Measurements from ENCODE around the gene ATP1B2. TPM values are rescaled to one million over a fixed set of nuclear protein-coding genes. Genes with fewer than 3 reads are reported as not detected.
A peak's percentile ranks its signal among the peaks of the same experiment; 100 is the strongest.

ATP1B2 gene
- total and polyA plus RNA-seq, 2 of the 8 experiments (the other 6 are each of a cell fraction or from before 2014, with no cell fraction given), result 9.1 to 21.0 TPM

DNA sequence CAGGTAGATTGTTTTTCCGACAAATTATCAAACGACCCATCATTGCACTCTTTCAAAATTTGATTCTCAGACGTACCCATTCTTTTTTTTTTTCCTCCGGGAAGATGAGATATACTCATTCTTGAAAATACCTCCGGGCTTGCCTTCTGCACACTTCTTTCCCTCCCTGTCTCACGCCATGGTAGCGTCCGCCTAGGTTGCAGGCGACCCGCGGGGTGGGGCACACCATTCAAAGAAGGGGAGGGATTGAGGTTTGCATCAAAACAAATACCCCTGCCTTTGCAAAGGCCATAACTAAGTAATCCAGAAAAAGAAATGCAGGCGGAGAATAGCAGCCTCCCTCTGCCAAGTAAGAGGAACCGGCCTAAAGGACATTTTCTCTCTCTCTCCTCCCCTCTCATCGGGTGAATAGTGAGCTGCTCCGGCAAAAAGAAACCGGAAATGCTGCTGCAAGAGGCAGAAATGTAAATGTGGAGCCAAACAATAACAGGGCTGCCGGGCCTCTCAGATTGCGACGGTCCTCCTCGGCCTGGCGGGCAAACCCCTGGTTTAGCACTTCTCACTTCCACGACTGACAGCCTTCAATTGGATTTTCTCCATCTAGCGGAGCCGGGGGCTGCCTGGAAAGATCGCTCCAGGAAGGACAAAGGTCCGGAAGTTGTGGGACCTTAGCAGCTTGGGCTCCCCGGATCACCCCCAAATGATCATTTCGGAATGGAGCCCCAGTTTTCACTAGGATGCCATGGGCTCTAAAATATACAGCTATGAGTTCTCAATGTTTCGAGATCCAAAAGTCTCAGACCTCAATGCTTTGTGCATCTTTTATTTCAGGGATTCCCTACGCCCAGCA, 35.7 kb downstream of the ATP1B2 start (continued):
- TF ChIP-seq, protein P1, sequence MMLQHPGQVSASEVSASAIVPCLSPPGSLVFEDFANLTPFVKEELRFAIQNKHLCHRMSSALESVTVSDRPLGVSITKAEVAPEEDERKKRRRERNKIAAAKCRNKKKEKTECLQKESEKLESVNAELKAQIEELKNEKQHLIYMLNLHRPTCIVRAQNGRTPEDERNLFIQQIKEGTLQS (IDR thresholded peaks at IDR 0.05; ENCODE audit: insufficient read depth, low read depth, low read length), result no peak
- no peak for TF ChIP-seq TCF12 (IDR thresholded peaks at IDR 0.05; ENCODE audit: low read depth, low read length)
- TF ChIP-seq MAFK (IDR thresholded peaks at IDR 0.05; ENCODE audit: low read depth, low read length), result no peak
- TF ChIP-seq RXRA (IDR thresholded peaks at IDR 0.05; ENCODE audit: insufficient read depth, low read depth, low read length), result no peak
- no peak for TF ChIP-seq RFX5 (IDR thresholded peaks at IDR 0.05; ENCODE audit: borderline replicate concordance, low read depth, low read length)
- no peak for TF ChIP-seq E2F6 (IDR thresholded peaks at IDR 0.05)
- no peak for TF ChIP-seq RNF2 (IDR thresholded peaks at IDR 0.05; ENCODE audit: borderline replicate concordance, low read depth, low read length, missing control alignments, poor library complexity, severe bottlenecking)
- TF ChIP-seq CHD2 (IDR thresholded peaks at IDR 0.05; ENCODE audit: low read length), result no peak
- no peak for TF ChIP-seq NANOG (IDR thresholded peaks at IDR 0.05; ENCODE audit: insufficient read depth, low read depth, low read length, poor library complexity, severe bottlenecking)
- TF ChIP-seq GTF2F1 (IDR thresholded peaks at IDR 0.05; ENCODE audit: borderline replicate concordance, low read depth, low read length), result 0 out of 2 replicates have a peak, but pooled peaks have one; percentile 75
- peak; percentile 93 for TF ChIP-seq POLR2AphosphoS5 (IDR thresholded peaks at IDR 0.05; ENCODE audit: low read depth, low read length)
- TF ChIP-seq RAD21 (IDR thresholded peaks at IDR 0.05 in 1 of 2, conservative IDR thresholded peaks at IDR 0.05 in 1 of 2; ENCODE audit: low read depth in 2 of 2, low read length in 2 of 2), result no peak
- TF ChIP-seq CHD1 (IDR thresholded peaks at IDR 0.05; ENCODE audit: low read depth, low read length), result peak; percentile 97
- TF ChIP-seq HDAC6 (IDR thresholded peaks at IDR 0.05; ENCODE audit: low read depth, low read length), result no peak
- TF ChIP-seq SIRT6 (IDR thresholded peaks at IDR 0.05; ENCODE audit: low read length), result no peak
- TF ChIP-seq BRCA1 (IDR thresholded peaks at IDR 0.05; ENCODE audit: low read depth, low read length), result 0 out of 2 replicates have a peak, but pooled peaks have one; percentile 58
- no peak for TF ChIP-seq KDM1A (IDR thresholded peaks at IDR 0.05; ENCODE audit: borderline replicate concordance, low read length)
- TF ChIP-seq EP300 (IDR thresholded peaks at IDR 0.05; ENCODE audit: borderline replicate concordance in 1 of 2, low read depth in 2 of 2, low read length in 2 of 2), result peak in 1 of 2 experiments; percentile 98; a peak in 2 of 3 replicates
- TF ChIP-seq, protein P2, sequence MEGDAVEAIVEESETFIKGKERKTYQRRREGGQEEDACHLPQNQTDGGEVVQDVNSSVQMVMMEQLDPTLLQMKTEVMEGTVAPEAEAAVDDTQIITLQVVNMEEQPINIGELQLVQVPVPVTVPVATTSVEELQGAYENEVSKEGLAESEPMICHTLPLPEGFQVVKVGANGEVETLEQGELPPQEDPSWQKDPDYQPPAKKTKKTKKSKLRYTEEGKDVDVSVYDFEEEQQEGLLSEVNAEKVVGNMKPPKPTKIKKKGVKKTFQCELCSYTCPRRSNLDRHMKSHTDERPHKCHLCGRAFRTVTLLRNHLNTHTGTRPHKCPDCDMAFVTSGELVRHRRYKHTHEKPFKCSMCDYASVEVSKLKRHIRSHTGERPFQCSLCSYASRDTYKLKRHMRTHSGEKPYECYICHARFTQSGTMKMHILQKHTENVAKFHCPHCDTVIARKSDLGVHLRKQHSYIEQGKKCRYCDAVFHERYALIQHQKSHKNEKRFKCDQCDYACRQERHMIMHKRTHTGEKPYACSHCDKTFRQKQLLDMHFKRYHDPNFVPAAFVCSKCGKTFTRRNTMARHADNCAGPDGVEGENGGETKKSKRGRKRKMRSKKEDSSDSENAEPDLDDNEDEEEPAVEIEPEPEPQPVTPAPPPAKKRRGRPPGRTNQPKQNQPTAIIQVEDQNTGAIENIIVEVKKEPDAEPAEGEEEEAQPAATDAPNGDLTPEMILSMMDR (IDR thresholded peaks at IDR 0.05; ENCODE audit: control extremely low read depth in 1 of 3, insufficient read depth in 1 of 3, low read depth in 1 of 3, low read length in 3 of 3), result no peak

Measured in H1 (cell line).